Adrenal gland (tissue), 12 donors: Measurements from ENCODE around the gene MATR3. TPM values are rescaled to one million over a fixed set of nuclear protein-coding genes. Genes with fewer than 3 reads are reported as not detected.

ENCODE experiments used
- DNase-seq, 7 donors: peaks; one replicate each; pipeline ENCODE4 v3.0.0-alpha.2; 2019 to 2020
- H3K27ac ChIP-seq, 5 donors: fragments of 200-600 bp; sonication (generic) in 4 of 5; 1 replicate in 3 of 5; 2 replicates in 2 of 5; pipeline versions ENCODE4 v1.5.1 to v1.8.0; 2016 to 2020; ENCODE audit warnings: mild to moderate bottlenecking in 1 of 5
- H3K27me3 ChIP-seq: fragments of 200-600 bp; 2 replicates; pipeline ENCODE4 v1.8.0; 2021
- H3K36me3 ChIP-seq, 2 donors: fragments of 200-600 bp; replicated peaks in 1 of 2; 1 replicate in 1 of 2; 2 replicates in 1 of 2; pipeline versions ENCODE4 v1.5.1 to v1.8.0; 2018 to 2022
- H3K4me1 ChIP-seq, 2 donors: fragments of 200-600 bp; replicated peaks in 1 of 2; 1 replicate in 1 of 2; 2 replicates in 1 of 2; pipeline versions ENCODE4 v1.5.1 to v1.8.0; 2018 to 2021
- H3K4me3 ChIP-seq, 4 donors: fragments of 200-600 bp; sonication (generic) in 3 of 4; one replicate each; pipeline ENCODE4 v1.5.1; 2016 to 2018
- H3K9me3 ChIP-seq, 3 donors: fragments of 200-600 bp; sonication (generic) in 1 of 3; replicated peaks in 1 of 3; 1 replicate in 2 of 3; 2 replicates in 1 of 3; pipeline versions ENCODE4 v1.5.1 to v1.8.0; 2016 to 2021
- CTCF ChIP-seq, 6 experiments: fragments of 450-650 bp in 4 of 6; fragments of 200-600 bp in 2 of 6; sonication (generic) in 1 of 6; IDR thresholded peaks; 1 replicate in 5 of 6; 2 replicates in 1 of 6; pipeline versions ENCODE4 v1.5.1 to v1.8.0; 2016 to 2021; ENCODE audit warnings: antibody characterized with exemption in 6 of 6, mild to moderate bottlenecking in 2 of 6, moderate library complexity in 1 of 6
- POLR2A ChIP-seq, 2 donors: fragments of 450-650 bp; IDR thresholded peaks; one replicate each; pipeline ENCODE4 v1.6.1; 2017; ENCODE audit warnings: antibody characterized with exemption in 2 of 2, mild to moderate bottlenecking in 2 of 2, moderate library complexity in 1 of 2
- WGBS, 4 donors: extraction: QIAGEN DNeasy Blood & Tissue Kit in 2 of 4; methylation state at CpG; one replicate each; pipeline versions ENCODE4 v1.1.5 to v1.1.7; 2013 to 2017; 5-methylcytosine and 5-hydroxymethylcytosine counted together
- intact Hi-C, 2 donors: fragments of 100-400 bp; cut with DNase I; formaldehyde crosslinking; loops; one replicate each; pipeline versions ENCODE4 v1.14.1 to v1.15.0; 2022 to 2023
- polyA plus RNA-seq, 3 donors: library from polyadenylated mRNA; stranded (reverse); fragments of 200-250 nt in 2 of 3; fragments of 350-450 nt in 1 of 3; fragmentation: Illumina TruSeq in 1 of 3; extraction: RNeasy Lipid Tissue Mini Kit (QIAGEN cat#74804) in 1 of 3; gene quantifications; one replicate each; pipeline ENCODE4 v1.2.3, GENCODE V29; 2013 to 2014
- total RNA-seq, 9 donors: library from RNA; depleted of rRNA in 4 of 9; stranded (reverse); fragments of >200 nt in 4 of 9; fragments of 120-200 nt in 1 of 9; fragmentation: NEBNext Ultra II Directional in 1 of 9; extraction: Animal tissue kit (Norgen Biotek cat#: 25700) in 1 of 9; gene quantifications; one replicate each; pipeline versions ENCODE4 v1.1.0 to v1.2.4, GENCODE V29; 2013 to 2023
- donor health status: healthy with polysubstance abuse.
- donor health status: Bipolar disorder and iron deficiency.
- donor health status: DM: yes; HTN: yes; CAD: no.
- donor health status: DM: no; HTN: no; CAD: no.
- donor health status: DM: no; HTN: no; CAD: no.
- donor health status: DM: yes; HTN: yes; CAD: no.

MATR3 gene
- total and polyA plus RNA-seq, 12 donors: 99.4 to 324 (median 176) TPM

DNA sequence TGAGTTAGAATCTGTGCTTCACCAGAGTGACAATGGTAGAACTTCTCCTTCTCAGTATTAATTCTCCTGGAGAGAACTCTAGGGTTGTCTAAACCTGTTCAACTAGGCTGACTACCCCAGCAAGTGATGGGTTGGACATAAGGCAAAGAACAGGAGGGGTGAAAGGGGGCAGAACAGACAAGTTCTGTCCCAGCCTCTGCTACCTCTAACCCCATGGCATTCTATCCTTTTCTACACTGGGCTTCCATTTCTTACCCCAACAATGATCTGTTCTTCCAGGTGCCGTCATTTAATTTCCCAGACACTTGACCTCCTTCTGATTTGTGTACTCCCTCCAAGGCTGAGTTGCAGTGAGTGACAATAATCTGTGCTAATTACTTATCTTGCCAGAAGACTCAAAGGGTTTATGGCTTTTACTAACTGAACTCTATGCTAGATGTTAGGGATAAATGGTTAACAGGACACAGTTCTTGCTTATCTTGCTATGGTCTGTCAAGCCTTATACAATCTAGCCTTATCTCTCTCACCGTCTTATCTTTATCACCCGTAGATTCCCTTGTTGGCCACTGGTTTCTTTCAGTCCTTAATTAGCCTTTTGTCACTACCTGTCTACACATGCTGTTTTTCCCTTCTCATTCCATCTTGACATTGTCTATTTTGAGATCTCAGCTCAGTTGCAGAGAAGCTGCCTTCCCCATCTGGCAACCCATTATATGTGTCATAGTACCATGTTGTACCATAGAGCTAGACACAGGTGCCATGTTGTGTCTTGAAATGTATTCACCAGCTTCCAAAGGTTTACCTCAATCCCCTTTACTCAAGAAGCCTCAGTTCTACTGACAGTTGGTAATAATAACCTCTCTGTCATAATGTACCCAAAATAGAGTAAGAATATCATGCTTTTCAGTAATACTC is 10.0 kb upstream of the MATR3 start:
- H3K9me3 ChIP-seq: no peaks in the 10 kb centered on the region
- H3K36me3 ChIP-seq: peaks cover 0 to 24% of the 10 kb centered on the region in 2 donors
- DNase-seq: no peak
- intact Hi-C loops: no loop called here
- H3K4me1 ChIP-seq: peaks cover 0 to 8% of the 10 kb centered on the region in 2 donors
- TF ChIP-seq CTCF (IDR thresholded peaks at IDR 0.05) (no peak), POLR2A (IDR thresholded peaks at IDR 0.05) (no peak)
- 32 to 57% (median 45%) methylated on average over 2 to 3 of the region's 3 CpGs for WGBS, 4 donors
- no peak overlapping the region for H3K27ac ChIP-seq
- no peaks in the 10 kb centered on the region for H3K27me3 ChIP-seq
- no peak overlapping the region for H3K4me3 ChIP-seq

GRCh38 chr5:139284295-139284694 is 9.2 kb upstream of the MATR3 start:
- intact Hi-C loops: no loop called here
- TF ChIP-seq POLR2A (IDR thresholded peaks at IDR 0.05) (no peak), CTCF (IDR thresholded peaks at IDR 0.05) (no peak)
- H3K36me3 ChIP-seq: peaks cover 0 to 16% of the 10 kb centered on the region in 2 donors

GRCh38 chr5:139285651-139286392 is 7.7 kb upstream of the MATR3 start:
- TF ChIP-seq POLR2A (IDR thresholded peaks at IDR 0.05): no peak
- TF ChIP-seq CTCF (IDR thresholded peaks at IDR 0.05): no peak
- peaks cover 0 to 8% of the 10 kb centered on the region in 2 donors for H3K4me1 ChIP-seq
- no peak for DNase-seq
- H3K27ac ChIP-seq: no peak overlapping the region
- H3K9me3 ChIP-seq: no peaks in the 10 kb centered on the region
- H3K4me3 ChIP-seq: no peak overlapping the region
- intact Hi-C loops: no loop called here
- H3K27me3 ChIP-seq: no peaks in the 10 kb centered on the region
- WGBS, 4 donors: 85 to 96% (median 91%) methylated on average over 3 of the region's 3 CpGs
- peaks cover 0 to 15% of the 10 kb centered on the region in 2 donors for H3K36me3 ChIP-seq

More at GRCh38 chr5:139284295-139284694, 9.2 kb upstream of the MATR3 start:
- H3K4me1 ChIP-seq: peaks cover 0 to 8% of the 10 kb centered on the region in 2 donors
- no peaks in the 10 kb centered on the region for H3K27me3 ChIP-seq
- WGBS, 4 donors: 96 to 98% (median 96%) methylated on average over 8 of the region's 8 CpGs
- no peaks in the 10 kb centered on the region for H3K9me3 ChIP-seq
- no peak for DNase-seq
- H3K27ac ChIP-seq: no peak overlapping the region
- no peak overlapping the region for H3K4me3 ChIP-seq
